ENCODE measurements around the gene HDAC4. TPM values are rescaled to one million over a fixed set of nuclear protein-coding genes. Genes with fewer than 3 reads are reported as not detected.

The HDAC4 gene
- total and polyA plus RNA-seq, 10 of the 15 experiments (the other 5 are each of a cell fraction or from before 2014, with no cell fraction given): 0.22 to 15.7 (median 4.8) TPM

DNA sequence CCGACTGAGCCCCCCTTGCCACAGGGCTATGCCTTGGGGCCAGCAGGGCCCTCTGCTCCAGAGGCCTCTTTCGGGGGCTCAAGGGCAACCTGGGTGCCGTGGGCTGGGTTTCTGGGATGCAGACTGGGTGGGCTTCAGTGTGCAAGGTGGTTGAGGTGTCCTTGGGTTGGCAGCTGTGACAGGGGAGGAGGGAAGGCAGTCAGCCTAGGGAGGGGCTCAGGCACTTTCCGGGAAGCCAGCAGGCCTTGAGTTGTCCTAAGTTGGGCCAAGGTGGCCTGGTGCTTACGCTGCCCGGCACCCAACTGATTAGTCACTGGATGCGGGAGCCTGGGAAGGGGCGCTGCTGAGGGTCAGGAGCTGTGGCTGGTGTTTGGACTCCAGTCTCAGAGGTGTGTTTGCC is 353.4 kb downstream of the HDAC4 start:
- H3K4me2 ChIP-seq (ENCODE audit: control insufficient read depth, insufficient read depth): no peak overlapping the region
- intact Hi-C loops (cut with micrococcal nuclease; ENCODE audit: unreplicated experiment): no loop called here
- no peak for FAIRE-seq

More for the DNA sequence above, 353.4 kb downstream of the HDAC4 start:
- ATAC-seq (no peak), DNase-seq (ENCODE audit: low read depth, low spot score) (no peak)
- SMC1A ChIA-PET (ENCODE audit: uncharacterized antibody, unreplicated experiment): no interaction called here
- no peaks in the 10 kb centered on the region for H3K36me3 ChIP-seq (ENCODE audit: control insufficient read depth in 2 of 2, insufficient read depth in 2 of 2, low read length in 1 of 2)
- H2AFZ ChIP-seq (ENCODE audit: control insufficient read depth, low read depth, low read length): no peak overlapping the region
- H3K9ac ChIP-seq (ENCODE audit: control insufficient read depth, insufficient read depth, low read length): no peak overlapping the region
- no peaks in the 10 kb centered on the region for H4K20me1 ChIP-seq (ENCODE audit: control insufficient read depth, insufficient read depth)
- in situ Hi-C loops (cut with MboI): no loop called here
- H3K27me3 ChIP-seq (replicated peaks in 1 of 2; ENCODE audit: control insufficient read depth in 2 of 2, insufficient read depth in 2 of 2, low read length in 1 of 2): no peaks in the 10 kb centered on the region
- H3K27ac ChIP-seq (ENCODE audit: control insufficient read depth, insufficient read depth): no peak overlapping the region
- WGBS (ENCODE audit: insufficient coverage, insufficient replicate concordance, low lambda C conversion rate, missing lambda C conversion rate): 57% methylated on average over 8 of the region's 8 CpGs
- no peak overlapping the region for H3K4me3 ChIP-seq
- no TSS peak for BruUV-seq (replicated peaks)
- RAD21 ChIA-PET (ENCODE audit: unreplicated experiment): no interaction called here
- H3K9me3 ChIP-seq (replicated peaks; ENCODE audit: control insufficient read depth, insufficient read depth, low read length): no peaks in the 10 kb centered on the region
- no peaks in the 10 kb centered on the region for H3K4me1 ChIP-seq (ENCODE audit: control insufficient read depth, insufficient read depth, low read length)
- H3K79me2 ChIP-seq (ENCODE audit: control insufficient read depth, insufficient read depth, low read length): no peaks in the 10 kb centered on the region
- CTCF ChIA-PET: no interaction called here
- POLR2A ChIA-PET: no interaction called here
- TF ChIP-seq RAD21 (IDR thresholded peaks at IDR 0.05; ENCODE audit: insufficient read depth, low read depth, low read length) (no peak), BCL11A (IDR thresholded peaks at IDR 0.05; ENCODE audit: low read depth, low read length) (no peak), GABPA (IDR thresholded peaks at IDR 0.05; ENCODE audit: low read depth) (no peak), SMARCA5 (IDR thresholded peaks at IDR 0.05) (no peak), BACH1 (IDR thresholded peaks at IDR 0.05; ENCODE audit: borderline replicate concordance) (no peak)
- TF ChIP-seq, protein P1, sequence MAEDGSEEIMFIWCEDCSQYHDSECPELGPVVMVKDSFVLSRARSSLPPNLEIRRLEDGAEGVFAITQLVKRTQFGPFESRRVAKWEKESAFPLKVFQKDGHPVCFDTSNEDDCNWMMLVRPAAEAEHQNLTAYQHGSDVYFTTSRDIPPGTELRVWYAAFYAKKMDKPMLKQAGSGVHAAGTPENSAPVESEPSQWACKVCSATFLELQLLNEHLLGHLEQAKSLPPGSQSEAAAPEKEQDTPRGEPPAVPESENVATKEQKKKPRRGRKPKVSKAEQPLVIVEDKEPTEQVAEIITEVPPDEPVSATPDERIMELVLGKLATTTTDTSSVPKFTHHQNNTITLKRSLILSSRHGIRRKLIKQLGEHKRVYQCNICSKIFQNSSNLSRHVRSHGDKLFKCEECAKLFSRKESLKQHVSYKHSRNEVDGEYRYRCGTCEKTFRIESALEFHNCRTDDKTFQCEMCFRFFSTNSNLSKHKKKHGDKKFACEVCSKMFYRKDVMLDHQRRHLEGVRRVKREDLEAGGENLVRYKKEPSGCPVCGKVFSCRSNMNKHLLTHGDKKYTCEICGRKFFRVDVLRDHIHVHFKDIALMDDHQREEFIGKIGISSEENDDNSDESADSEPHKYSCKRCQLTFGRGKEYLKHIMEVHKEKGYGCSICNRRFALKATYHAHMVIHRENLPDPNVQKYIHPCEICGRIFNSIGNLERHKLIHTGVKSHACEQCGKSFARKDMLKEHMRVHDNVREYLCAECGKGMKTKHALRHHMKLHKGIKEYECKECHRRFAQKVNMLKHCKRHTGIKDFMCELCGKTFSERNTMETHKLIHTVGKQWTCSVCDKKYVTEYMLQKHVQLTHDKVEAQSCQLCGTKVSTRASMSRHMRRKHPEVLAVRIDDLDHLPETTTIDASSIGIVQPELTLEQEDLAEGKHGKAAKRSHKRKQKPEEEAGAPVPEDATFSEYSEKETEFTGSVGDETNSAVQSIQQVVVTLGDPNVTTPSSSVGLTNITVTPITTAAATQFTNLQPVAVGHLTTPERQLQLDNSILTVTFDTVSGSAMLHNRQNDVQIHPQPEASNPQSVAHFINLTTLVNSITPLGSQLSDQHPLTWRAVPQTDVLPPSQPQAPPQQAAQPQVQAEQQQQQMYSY (CRISPR knock-in tag; IDR thresholded peaks at IDR 0.05): no peak

Measured in GM12878 (cell line).